Lower lobe of right lung (tissue), 2 donors: ENCODE measurements around the gene TFDP1. TPM values are rescaled to one million over a fixed set of nuclear protein-coding genes. Genes with fewer than 3 reads are reported as not detected.

Experiments
- ATAC-seq, 2 donors: fragments of 200-7000 bp; cut with Tn5 transposase; one replicate each; pipeline ENCODE4 v1.9.1; 2020 to 2022; ENCODE audit warnings: mild to moderate bottlenecking in 2 of 2, moderate library complexity in 2 of 2
- DNase-seq: peaks from one replicate; pipeline ENCODE4 v3.0.0-alpha.2; 2020
- H3K27ac ChIP-seq: fragments of 200-600 bp; one replicate; pipeline ENCODE4 v1.8.0; 2022
- H3K27me3 ChIP-seq: fragments of 200-600 bp; one replicate; pipeline ENCODE4 v1.8.0; 2022; ENCODE audit warnings: low read depth
- H3K36me3 ChIP-seq: fragments of 200-600 bp; one replicate; pipeline ENCODE4 v1.8.0; 2022; ENCODE audit warnings: mild to moderate bottlenecking
- H3K4me1 ChIP-seq: fragments of 200-600 bp; one replicate; pipeline ENCODE4 v1.8.0; 2022
- H3K4me3 ChIP-seq: fragments of 200-600 bp; one replicate; pipeline ENCODE4 v1.8.0; 2022; ENCODE audit warnings: mild to moderate bottlenecking
- H3K9me3 ChIP-seq: fragments of 200-600 bp; one replicate; pipeline ENCODE4 v1.8.0; 2022
- CTCF ChIP-seq: fragments of 200-600 bp; IDR thresholded peaks from one replicate; pipeline ENCODE4 v1.8.0; 2022; ENCODE audit warnings: antibody characterized with exemption, mild to moderate bottlenecking
- intact Hi-C: fragments of 100-400 bp; cut with DNase I; formaldehyde crosslinking; loops from one replicate; pipeline ENCODE4 v1.11.0; 2022
- total RNA-seq: library from RNA; stranded (reverse); fragmentation: NEBNext Ultra II Directional; extraction: Animal tissue kit (Norgen Biotek cat#: 25700); gene quantifications from one replicate; pipeline ENCODE4 v1.2.1, GENCODE V29; 2021
- donor health status: DM: no; HTN: yes; CAD: no; lungs with severe emphysema.

The TFDP1 gene
- total RNA-seq, 1 donor from 2014 or later: 47.0 TPM

GRCh38 chr13:113552079-113552478 is 32.5 kb upstream of the TFDP1 start:
- H3K27me3 ChIP-seq: no peaks in the 10 kb centered on the region
- no peaks in the 10 kb centered on the region for H3K4me1 ChIP-seq
- no peak overlapping the region for H3K4me3 ChIP-seq
- no peak for TF ChIP-seq CTCF
- H3K27ac ChIP-seq: no peak overlapping the region
- ATAC-seq (no peak), DNase-seq (peak; percentile 27)
- H3K9me3 ChIP-seq: no peaks in the 10 kb centered on the region
- H3K36me3 ChIP-seq: peaks cover 64% of the 10 kb centered on the region
- intact Hi-C loops: no loop called here

- H3K27me3 ChIP-seq: no peaks in the 10 kb centered on the region
- TF ChIP-seq CTCF: no peak
- peaks cover 61% of the 10 kb centered on the region for H3K36me3 ChIP-seq
- ATAC-seq (no peak), DNase-seq (peak; percentile 18)
- H3K4me3 ChIP-seq: no peak overlapping the region
- H3K4me1 ChIP-seq: no peaks in the 10 kb centered on the region
- H3K27ac ChIP-seq: no peak overlapping the region
- no peaks in the 10 kb centered on the region for H3K9me3 ChIP-seq
- intact Hi-C loops: no loop called here
Observed at GRCh38 chr13:113552786-113553434, 31.6 kb upstream of the TFDP1 start.

- ATAC-seq: no peak
- Histone ChIP-seq H3K36me3 (peaks cover 53% of the 10 kb centered on the region), H3K27ac (no peak overlapping the region), H3K9me3 (no peaks in the 10 kb centered on the region), H3K4me1 (no peaks in the 10 kb centered on the region), H3K27me3 (no peaks in the 10 kb centered on the region), H3K4me3 (no peak overlapping the region)
- intact Hi-C loops: no loop called here
- peak; percentile 30 for DNase-seq
- no peak for TF ChIP-seq CTCF
Observed at GRCh38 chr13:113553511-113554332, 30.8 kb upstream of the TFDP1 start.

- Histone ChIP-seq H3K9me3 (no peaks in the 10 kb centered on the region), H3K27me3 (no peaks in the 10 kb centered on the region), H3K27ac (no peak overlapping the region), H3K36me3 (peaks cover 47% of the 10 kb centered on the region), H3K4me3 (no peak overlapping the region), H3K4me1 (no peaks in the 10 kb centered on the region)
- intact Hi-C loops: no loop called here
- DNase-seq (no peak), ATAC-seq (no peak)
- TF ChIP-seq CTCF: no peak
Observed at GRCh38 chr13:113554333-113554700, 30.2 kb upstream of the TFDP1 start.

- Histone ChIP-seq H3K27me3 (no peaks in the 10 kb centered on the region), H3K36me3 (peaks cover 39% of the 10 kb centered on the region), H3K9me3 (no peaks in the 10 kb centered on the region), H3K4me3 (no peak overlapping the region), H3K27ac (no peak overlapping the region), H3K4me1 (no peaks in the 10 kb centered on the region)
- intact Hi-C loops: no loop called here
- DNase-seq (peak; percentile 9), ATAC-seq (no peak)
- no peak for TF ChIP-seq CTCF
Observed at GRCh38 chr13:113555141-113555540, 29.4 kb upstream of the TFDP1 start.
